Lung (tissue), 12 donors: ENCODE measurements around the gene PTGES3. TPM values are rescaled to one million over a fixed set of nuclear protein-coding genes. Genes with fewer than 3 reads are reported as not detected.

ENCODE experiments used
- ATAC-seq: fragments of 200-7000 bp; cut with Tn5 transposase; one replicate; pipeline ENCODE4 v1.9.1; 2020; ENCODE audit warnings: moderate number of reproducible peaks; ENCODE audit not compliant: insufficient read depth, low FRiP score
- DNase-seq, 3 donors: peaks; one replicate each; pipeline ENCODE4 v3.0.0-alpha.2; 2013 to 2017
- H3K27ac ChIP-seq, 2 donors: one replicate each; pipeline ENCODE4 v1.5.1; 2013; ENCODE audit warnings: mild to moderate bottlenecking in 2 of 2, moderate library complexity in 2 of 2, control low read depth in 1 of 2, inconsistent platforms in 1 of 2, low read depth in 1 of 2, low read length in 1 of 2
- H3K27me3 ChIP-seq, 3 donors: one replicate each; pipeline ENCODE4 v1.5.1; 2013; ENCODE audit warnings: low read length in 2 of 3; ENCODE audit not compliant: control insufficient read depth in 3 of 3, insufficient read depth in 3 of 3
- H3K36me3 ChIP-seq, 4 donors: one replicate each; pipeline ENCODE4 v1.5.1; 2013; ENCODE audit warnings: low read length in 4 of 4, mild to moderate bottlenecking in 1 of 4, moderate library complexity in 1 of 4; ENCODE audit not compliant: control insufficient read depth in 4 of 4, insufficient read depth in 4 of 4
- H3K4me1 ChIP-seq, 5 donors: one replicate each; pipeline ENCODE4 v1.5.1; 2013; ENCODE audit warnings: low read length in 5 of 5, mild to moderate bottlenecking in 2 of 5, moderate library complexity in 1 of 5; ENCODE audit not compliant: control insufficient read depth in 5 of 5, insufficient read depth in 5 of 5
- H3K4me3 ChIP-seq: one replicate; pipeline ENCODE4 v1.5.1; 2013; ENCODE audit warnings: mild to moderate bottlenecking, control low read depth, moderate library complexity
- H3K9ac ChIP-seq, 2 donors: one replicate each; pipeline ENCODE4 v1.5.1; 2013; ENCODE audit warnings: low read length in 2 of 2, control low read depth in 1 of 2; ENCODE audit not compliant: insufficient read depth in 1 of 2
- H3K9me3 ChIP-seq, 4 donors: one replicate each; pipeline ENCODE4 v1.5.1; 2013; ENCODE audit warnings: low read length in 3 of 4, mild to moderate bottlenecking in 1 of 4, moderate library complexity in 1 of 4; ENCODE audit not compliant: control insufficient read depth in 4 of 4, insufficient read depth in 3 of 4
- CTCF ChIP-seq: IDR thresholded peaks from 2 replicates; pipeline ENCODE4 v1.5.1; 2012; ENCODE audit warnings: mild to moderate bottlenecking; ENCODE audit errors: control extremely low read depth, extremely low read depth
- WGBS, 2 donors: extraction: QIAGEN DNeasy Blood & Tissue Kit; methylation state at CpG; one replicate each; pipeline ENCODE4 v1.1.7; 2013; 5-methylcytosine and 5-hydroxymethylcytosine counted together
- polyA plus RNA-seq, 2 donors: library from polyadenylated mRNA; stranded (reverse); fragments of 200-250 nt; gene quantifications; one replicate each; pipeline ENCODE4 v1.2.1, GENCODE V29; 2013
- total RNA-seq, 2 donors: library from RNA; depleted of rRNA in 1 of 2; stranded (reverse); fragments of >200 nt in 1 of 2; gene quantifications; one replicate each; pipeline ENCODE4 v1.2.1, GENCODE V29; 2014 to 2021
- donor health status: control.
- donor health status: control.
- donor health status: Bipolar disorder and iron deficiency.
- donor health status: healthy.
- donor health status: DM: yes; HTN: yes; CAD: no.

Gene PTGES3
- total and polyA plus RNA-seq, 4 donors, result 88.6 to 180 (median 152) TPM

GRCh38 chr12:56671608-56672007 lies 16.5 kb downstream of the PTGES3 start:
- TF ChIP-seq CTCF, result no peak
- ATAC-seq, result no peak
- no peak overlapping the region for H3K9ac ChIP-seq

GRCh38 chr12:56670836-56671235 lies 17.2 kb downstream of the PTGES3 start:
- Histone ChIP-seq H3K9ac (no peak overlapping the region), H3K27ac (no peak overlapping the region), H3K27me3 (no peaks in the 10 kb centered on the region), H3K9me3 (no peaks in the 10 kb centered on the region), H3K4me1 (no peaks in the 10 kb centered on the region), H3K36me3 (peaks cover 23 to 39% (median 31%) of the 10 kb centered on the region in 4 donors), H3K4me3 (no peak overlapping the region)
- 78 to 86% methylated on average over 4 of the region's 4 CpGs for WGBS, 2 donors
- DNase-seq (no peak), ATAC-seq (no peak)
- no peak for TF ChIP-seq CTCF

More at GRCh38 chr12:56671608-56672007, 16.5 kb downstream of the PTGES3 start:
- DNase-seq, result no peak
- no peaks in the 10 kb centered on the region for H3K9me3 ChIP-seq
- no peak overlapping the region for H3K27ac ChIP-seq
- peaks cover 0 to 3% (median 0%) of the 10 kb centered on the region in 5 donors for H3K4me1 ChIP-seq
- H3K27me3 ChIP-seq, result no peaks in the 10 kb centered on the region
- peaks cover 21 to 36% (median 29%) of the 10 kb centered on the region in 4 donors for H3K36me3 ChIP-seq
- no peak overlapping the region for H3K4me3 ChIP-seq
- 90 to 91% methylated on average over 2 of the region's 2 CpGs for WGBS, 2 donors

GRCh38 chr12:56668197-56668457 lies 20.0 kb downstream of the PTGES3 start:
- ATAC-seq (no peak), DNase-seq (no peak)
- WGBS, 2 donors, result 88 to 91% methylated on average over 2 of the region's 2 CpGs
- Histone ChIP-seq H3K27ac (no peak overlapping the region), H3K36me3 (peaks cover 25 to 51% (median 41%) of the 10 kb centered on the region in 4 donors), H3K27me3 (no peaks in the 10 kb centered on the region), H3K4me3 (no peak overlapping the region), H3K9me3 (no peaks in the 10 kb centered on the region), H3K9ac (no peak overlapping the region), H3K4me1 (no peaks in the 10 kb centered on the region)
- no peak for TF ChIP-seq CTCF

GRCh38 chr12:56661979-56662638 lies 26.0 kb downstream of the PTGES3 start:
- DNase-seq, result no peak
- Histone ChIP-seq H3K27ac (no peak overlapping the region), H3K4me1 (no peaks in the 10 kb centered on the region), H3K9me3 (no peaks in the 10 kb centered on the region), H3K36me3 (peaks cover 10 to 22% (median 16%) of the 10 kb centered on the region in 4 donors), H3K4me3 (no peak overlapping the region), H3K27me3 (no peaks in the 10 kb centered on the region), H3K9ac (no peak overlapping the region)
- no peak for TF ChIP-seq CTCF
- ATAC-seq, result no peak
- 93 to 96% methylated on average over 13 of the region's 13 CpGs for WGBS, 2 donors
